SJSA1 (cell line): ENCODE results near the gene MED25. TPM values are rescaled to one million over a fixed set of nuclear protein-coding genes. Genes with fewer than 3 reads are reported as not detected.

Experiments
- DNase-seq, 2 experiments: peaks; one replicate each; pipeline ENCODE4 v3.0.0-alpha.2; 2015 to 2020; ENCODE audit warnings: low spot score in 2 of 2, low read depth in 1 of 2
- H3K27ac ChIP-seq: fragments of 250-450 bp; sonication (Bioruptor Pico); 2 replicates; pipeline ENCODE4 v1.5.1; 2020; ENCODE audit warnings: mild to moderate bottlenecking, moderate library complexity
- H3K27me3 ChIP-seq: fragments of 250-450 bp; sonication (Bioruptor Pico); replicated peaks from 2 replicates; pipeline ENCODE4 v1.5.1; 2020; ENCODE audit warnings: mild to moderate bottlenecking, moderate library complexity
- H3K36me3 ChIP-seq: fragments of 250-450 bp; sonication (Bioruptor Pico); 2 replicates; pipeline ENCODE4 v1.5.1; 2020; ENCODE audit warnings: mild to moderate bottlenecking
- H3K4me1 ChIP-seq: fragments of 250-450 bp; sonication (Bioruptor Pico); replicated peaks from 2 replicates; pipeline ENCODE4 v1.6.1; 2021; ENCODE audit warnings: mild to moderate bottlenecking
- H3K4me3 ChIP-seq: fragments of 250-450 bp; sonication (Bioruptor Pico); 2 replicates; pipeline ENCODE4 v1.5.1; 2020; ENCODE audit warnings: mild to moderate bottlenecking
- H3K9me3 ChIP-seq: fragments of 250-450 bp; sonication (Bioruptor Pico); replicated peaks from 2 replicates; pipeline ENCODE4 v1.5.1; 2020; ENCODE audit warnings: mild to moderate bottlenecking
- total RNA-seq: library from RNA; depleted of rRNA; stranded (reverse); fragments of >200 nt; shearing (Covaris generic); gene quantifications from 2 replicates; pipeline ENCODE4 v1.2.3, GENCODE V29; 2014

Gene MED25
- total RNA-seq, 1 experiment from 2014 or later: 13.2 TPM

GRCh38 chr19:49802836-49803528, 15.1 kb upstream of the MED25 start:
- Histone ChIP-seq H3K27me3 (no peaks in the 10 kb centered on the region), H3K4me3 (no peak overlapping the region), H3K9me3 (no peaks in the 10 kb centered on the region), H3K4me1 (no peaks in the 10 kb centered on the region), H3K27ac (no peak overlapping the region), H3K36me3 (peaks cover 74% of the 10 kb centered on the region)
- no peak for DNase-seq

GRCh38 chr19:49803529-49803856, 14.6 kb upstream of the MED25 start:
- peaks cover 69% of the 10 kb centered on the region for H3K36me3 ChIP-seq
- DNase-seq: no peak
- no peak overlapping the region for H3K27ac ChIP-seq
- peaks cover 1% of the 10 kb centered on the region; the same call in 1 of the 2 replicates for H3K4me1 ChIP-seq
- H3K9me3 ChIP-seq: no peaks in the 10 kb centered on the region
- H3K27me3 ChIP-seq: no peaks in the 10 kb centered on the region
- no peak overlapping the region for H3K4me3 ChIP-seq

GRCh38 chr19:49805822-49806619, 12.1 kb upstream of the MED25 start:
- no peak overlapping the region for H3K4me3 ChIP-seq
- H3K27me3 ChIP-seq: no peaks in the 10 kb centered on the region
- H3K4me1 ChIP-seq: peaks cover 13% of the 10 kb centered on the region
- H3K9me3 ChIP-seq: no peaks in the 10 kb centered on the region
- no peak for DNase-seq
- no peak overlapping the region for H3K27ac ChIP-seq
- H3K36me3 ChIP-seq: peaks cover 44% of the 10 kb centered on the region

- Histone ChIP-seq H3K27me3 (no peaks in the 10 kb centered on the region), H3K36me3 (peaks cover 40% of the 10 kb centered on the region), H3K9me3 (no peaks in the 10 kb centered on the region), H3K4me1 (peaks cover 13% of the 10 kb centered on the region), H3K4me3 (no peak overlapping the region), H3K27ac (no peak overlapping the region)
- no peak for DNase-seq
Measured at GRCh38 chr19:49806620-49806959, 11.5 kb upstream of the MED25 start.

GRCh38 chr19:49807058-49807903, 10.8 kb upstream of the MED25 start:
- Histone ChIP-seq H3K4me3 (no peak overlapping the region), H3K4me1 (peaks cover 17% of the 10 kb centered on the region), H3K9me3 (no peaks in the 10 kb centered on the region), H3K27me3 (no peaks in the 10 kb centered on the region), H3K36me3 (peaks cover 37% of the 10 kb centered on the region), H3K27ac (no peak overlapping the region)
- no peak for DNase-seq

- Histone ChIP-seq H3K36me3 (peaks cover 31% of the 10 kb centered on the region), H3K27me3 (no peaks in the 10 kb centered on the region), H3K4me1 (peaks cover 25% of the 10 kb centered on the region), H3K27ac (no peak overlapping the region), H3K9me3 (no peaks in the 10 kb centered on the region), H3K4me3 (peak overlapping the region; percentile 43)
- DNase-seq: no peak
Measured at GRCh38 chr19:49807904-49808675, 10.0 kb upstream of the MED25 start.

GRCh38 chr19:49808711-49809159, 9.4 kb upstream of the MED25 start:
- peaks cover 25% of the 10 kb centered on the region for H3K4me1 ChIP-seq
- no peaks in the 10 kb centered on the region for H3K27me3 ChIP-seq
- DNase-seq: peak in 1 of 2 experiments; percentile 94
- no peaks in the 10 kb centered on the region for H3K9me3 ChIP-seq
- peaks cover 25% of the 10 kb centered on the region for H3K36me3 ChIP-seq
- peak overlapping the region; percentile 43 for H3K4me3 ChIP-seq
- no peak overlapping the region for H3K27ac ChIP-seq

GRCh38 chr19:49809160-49809940, 8.7 kb upstream of the MED25 start:
- Histone ChIP-seq H3K4me1 (peaks cover 25% of the 10 kb centered on the region), H3K9me3 (no peaks in the 10 kb centered on the region), H3K36me3 (peaks cover 20% of the 10 kb centered on the region), H3K27me3 (no peaks in the 10 kb centered on the region), H3K4me3 (peak overlapping the region; percentile 43), H3K27ac (no peak overlapping the region)
- DNase-seq: peak in 1 of 2 experiments; percentile 71

GRCh38 chr19:49809941-49810389, 8.1 kb upstream of the MED25 start:
- Histone ChIP-seq H3K9me3 (no peaks in the 10 kb centered on the region), H3K27me3 (no peaks in the 10 kb centered on the region), H3K4me3 (no peak overlapping the region), H3K27ac (no peak overlapping the region), H3K36me3 (peaks cover 15% of the 10 kb centered on the region), H3K4me1 (peaks cover 25% of the 10 kb centered on the region)
- no peak for DNase-seq

- H3K4me1 ChIP-seq: peaks cover 25% of the 10 kb centered on the region
- no peaks in the 10 kb centered on the region for H3K9me3 ChIP-seq
- H3K4me3 ChIP-seq: no peak overlapping the region
- H3K27me3 ChIP-seq: no peaks in the 10 kb centered on the region
- no peak for DNase-seq
- peaks cover 3% of the 10 kb centered on the region for H3K36me3 ChIP-seq
- H3K27ac ChIP-seq: no peak overlapping the region
Measured at GRCh38 chr19:49811328-49811727, 6.8 kb upstream of the MED25 start.

- no peak for DNase-seq
- no peaks in the 10 kb centered on the region for H3K27me3 ChIP-seq
- peak overlapping the region; percentile 48 for H3K4me3 ChIP-seq
- H3K27ac ChIP-seq: peak overlapping the region; percentile 96
- peaks cover 25% of the 10 kb centered on the region for H3K4me1 ChIP-seq
- H3K9me3 ChIP-seq: no peaks in the 10 kb centered on the region
- no peaks in the 10 kb centered on the region for H3K36me3 ChIP-seq
Measured at GRCh38 chr19:49812452-49812996, 5.6 kb upstream of the MED25 start.
